ENCODE data around the gene LYSMD1.

The LYSMD1 gene

DNA sequence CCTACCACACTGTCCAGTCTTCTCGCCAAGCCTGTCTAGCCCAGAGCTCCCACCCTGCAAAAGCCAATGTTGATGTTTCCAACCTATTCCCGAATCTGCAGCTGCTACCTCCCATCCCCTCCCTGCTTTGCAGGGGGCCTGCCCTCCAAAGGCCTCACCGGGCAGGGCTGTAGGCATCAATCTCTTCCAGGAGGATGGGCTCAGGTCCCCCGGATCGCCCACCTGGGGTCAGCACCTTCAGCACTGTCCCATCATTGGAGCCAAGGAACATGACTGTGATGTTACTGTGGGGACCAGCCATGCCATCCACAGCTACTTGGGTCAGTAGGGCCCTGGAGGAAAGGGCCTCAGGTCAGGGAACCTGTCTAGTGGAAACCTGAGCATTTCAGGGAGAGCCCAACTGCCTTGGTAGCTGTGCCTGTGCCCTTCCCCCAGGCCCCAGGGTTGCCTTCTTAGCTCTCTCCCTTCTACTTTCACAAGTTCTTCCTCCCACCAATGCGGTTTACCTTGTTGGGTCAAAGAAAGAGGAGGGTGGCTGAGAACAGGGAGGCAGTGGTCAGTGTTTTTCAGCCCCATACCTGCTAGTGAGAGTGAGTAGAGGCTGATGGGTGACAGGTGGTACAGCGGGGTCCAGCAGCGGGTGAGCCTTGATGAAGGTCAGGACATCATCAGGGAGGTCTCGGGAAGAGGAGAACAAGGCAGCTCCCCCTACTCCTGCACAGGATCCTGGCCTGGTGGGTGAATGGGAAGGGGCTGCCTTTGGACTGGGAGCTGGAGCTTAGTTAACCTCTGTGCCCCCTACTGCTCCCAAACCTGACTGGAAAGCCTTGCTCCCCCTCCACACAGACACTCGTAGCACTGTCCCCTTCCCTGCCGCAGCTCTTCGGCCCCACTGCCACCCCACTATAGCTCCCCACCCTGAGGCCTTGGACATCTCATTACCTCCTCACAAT, 30.0 kb downstream of the LYSMD1 start:
- TF ChIP-seq, protein P1, sequence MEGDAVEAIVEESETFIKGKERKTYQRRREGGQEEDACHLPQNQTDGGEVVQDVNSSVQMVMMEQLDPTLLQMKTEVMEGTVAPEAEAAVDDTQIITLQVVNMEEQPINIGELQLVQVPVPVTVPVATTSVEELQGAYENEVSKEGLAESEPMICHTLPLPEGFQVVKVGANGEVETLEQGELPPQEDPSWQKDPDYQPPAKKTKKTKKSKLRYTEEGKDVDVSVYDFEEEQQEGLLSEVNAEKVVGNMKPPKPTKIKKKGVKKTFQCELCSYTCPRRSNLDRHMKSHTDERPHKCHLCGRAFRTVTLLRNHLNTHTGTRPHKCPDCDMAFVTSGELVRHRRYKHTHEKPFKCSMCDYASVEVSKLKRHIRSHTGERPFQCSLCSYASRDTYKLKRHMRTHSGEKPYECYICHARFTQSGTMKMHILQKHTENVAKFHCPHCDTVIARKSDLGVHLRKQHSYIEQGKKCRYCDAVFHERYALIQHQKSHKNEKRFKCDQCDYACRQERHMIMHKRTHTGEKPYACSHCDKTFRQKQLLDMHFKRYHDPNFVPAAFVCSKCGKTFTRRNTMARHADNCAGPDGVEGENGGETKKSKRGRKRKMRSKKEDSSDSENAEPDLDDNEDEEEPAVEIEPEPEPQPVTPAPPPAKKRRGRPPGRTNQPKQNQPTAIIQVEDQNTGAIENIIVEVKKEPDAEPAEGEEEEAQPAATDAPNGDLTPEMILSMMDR (IDR thresholded peaks at IDR 0.05; ENCODE audit: low read depth, low read length): no peak
- H3K4me3 ChIP-seq (ENCODE audit: low read depth, low read length): no peak overlapping the region
- DNase-seq: no peak
- no peaks in the 10 kb centered on the region for H3K9me3 ChIP-seq
- no peaks in the 10 kb centered on the region for H3K36me3 ChIP-seq
- H3K27me3 ChIP-seq: no peaks in the 10 kb centered on the region
- no peaks in the 10 kb centered on the region for H3K4me1 ChIP-seq

DNA sequence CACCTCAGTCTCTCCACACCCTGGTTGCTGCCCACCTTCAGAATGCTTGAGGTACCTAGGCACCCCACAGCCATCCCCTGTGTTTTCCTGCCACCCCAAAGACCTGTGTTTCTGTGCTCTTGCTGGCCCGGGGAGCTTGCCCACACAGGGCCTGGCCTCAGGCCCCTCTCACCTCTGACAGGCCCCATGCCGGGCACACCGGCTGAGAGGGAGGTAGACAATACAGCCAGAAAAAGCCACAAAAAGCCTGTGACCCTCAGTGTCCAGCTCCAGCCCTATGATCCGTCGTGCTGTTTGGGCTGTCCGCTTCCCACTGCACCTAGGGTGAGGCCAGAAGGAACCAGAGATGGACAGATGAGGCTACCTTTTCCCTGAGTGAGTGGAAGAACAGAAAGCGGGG, 30.7 kb downstream of the LYSMD1 start:
- no peaks in the 10 kb centered on the region for H3K36me3 ChIP-seq
- no peak overlapping the region for H3K4me3 ChIP-seq (ENCODE audit: low read depth, low read length)
- no peak for DNase-seq
- TF ChIP-seq, protein P1 (IDR thresholded peaks at IDR 0.05; ENCODE audit: low read depth, low read length): no peak
- no peaks in the 10 kb centered on the region for H3K9me3 ChIP-seq
- H3K4me1 ChIP-seq: no peaks in the 10 kb centered on the region
- H3K27me3 ChIP-seq: no peaks in the 10 kb centered on the region

DNA sequence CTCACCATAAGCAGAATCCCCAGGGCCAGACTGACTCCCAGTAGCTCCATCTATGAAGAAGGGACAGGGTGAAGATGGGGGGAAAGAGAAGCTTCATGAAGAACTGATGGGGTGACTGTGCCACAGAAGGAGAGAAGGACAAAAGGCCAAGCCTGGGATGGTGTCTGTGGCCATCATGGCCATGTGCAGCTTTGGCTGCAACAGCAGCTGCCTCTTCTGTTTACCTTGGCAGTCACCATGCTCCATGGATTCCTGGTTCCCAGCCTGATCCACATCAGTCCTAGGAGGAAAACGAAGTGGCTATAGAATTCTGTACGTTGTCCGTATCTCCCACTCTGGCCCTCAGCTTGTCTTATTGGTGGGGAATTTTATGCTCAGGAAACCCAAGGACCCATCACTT, 31.3 kb downstream of the LYSMD1 start:
- no peaks in the 10 kb centered on the region for H3K4me1 ChIP-seq
- TF ChIP-seq, protein P1 (IDR thresholded peaks at IDR 0.05; ENCODE audit: low read depth, low read length): no peak
- no peaks in the 10 kb centered on the region for H3K36me3 ChIP-seq
- no peaks in the 10 kb centered on the region for H3K27me3 ChIP-seq
- no peak for DNase-seq
- H3K4me3 ChIP-seq (ENCODE audit: low read depth, low read length): no peak overlapping the region
- no peaks in the 10 kb centered on the region for H3K9me3 ChIP-seq

DNA sequence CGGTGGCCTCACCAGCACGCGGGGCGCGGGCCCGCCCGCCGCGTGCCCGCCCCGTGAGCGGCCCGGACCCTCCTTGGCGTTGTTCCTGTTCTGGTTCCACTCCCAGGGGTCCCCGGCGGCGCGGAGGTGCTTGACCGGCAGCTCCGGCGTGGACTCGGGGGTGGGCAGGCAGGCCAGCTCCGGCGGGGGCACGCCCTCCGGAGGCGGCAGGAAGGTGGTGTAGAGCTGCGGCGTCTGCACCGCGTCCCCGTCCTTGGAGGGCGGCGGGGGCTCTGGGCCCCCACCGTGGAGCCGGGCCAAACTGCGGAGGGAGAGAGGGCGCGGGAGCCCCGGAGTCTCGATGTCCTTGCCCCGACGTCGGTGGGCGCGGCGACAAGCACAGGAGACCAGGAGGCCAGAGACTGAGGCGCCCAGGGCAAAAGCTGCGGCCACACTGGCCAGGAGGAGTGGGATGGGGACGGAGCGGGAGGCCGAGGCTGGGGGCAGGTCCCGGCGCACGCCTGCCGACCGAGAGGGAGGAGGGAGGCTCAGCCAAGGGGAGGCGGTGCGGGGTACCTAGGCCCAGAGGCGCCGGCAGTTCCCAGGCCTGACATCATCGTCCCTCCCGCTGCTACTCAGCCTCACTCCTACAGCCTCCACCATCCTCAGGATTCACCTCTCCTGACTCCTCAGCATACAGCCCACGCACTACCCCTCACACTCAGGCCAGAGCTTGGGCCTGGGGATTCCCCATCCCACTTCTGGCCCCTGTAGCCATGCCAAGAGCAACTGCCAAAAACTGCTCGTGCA, 32.5 kb downstream of the LYSMD1 start:
- TF ChIP-seq, protein P1 (IDR thresholded peaks at IDR 0.05; ENCODE audit: low read depth, low read length): no peak
- Histone ChIP-seq H3K36me3 (no peaks in the 10 kb centered on the region), H3K9me3 (no peaks in the 10 kb centered on the region), H3K4me3 (ENCODE audit: low read depth, low read length) (no peak overlapping the region), H3K4me1 (no peaks in the 10 kb centered on the region), H3K27me3 (no peaks in the 10 kb centered on the region)
- no peak for DNase-seq

DNA sequence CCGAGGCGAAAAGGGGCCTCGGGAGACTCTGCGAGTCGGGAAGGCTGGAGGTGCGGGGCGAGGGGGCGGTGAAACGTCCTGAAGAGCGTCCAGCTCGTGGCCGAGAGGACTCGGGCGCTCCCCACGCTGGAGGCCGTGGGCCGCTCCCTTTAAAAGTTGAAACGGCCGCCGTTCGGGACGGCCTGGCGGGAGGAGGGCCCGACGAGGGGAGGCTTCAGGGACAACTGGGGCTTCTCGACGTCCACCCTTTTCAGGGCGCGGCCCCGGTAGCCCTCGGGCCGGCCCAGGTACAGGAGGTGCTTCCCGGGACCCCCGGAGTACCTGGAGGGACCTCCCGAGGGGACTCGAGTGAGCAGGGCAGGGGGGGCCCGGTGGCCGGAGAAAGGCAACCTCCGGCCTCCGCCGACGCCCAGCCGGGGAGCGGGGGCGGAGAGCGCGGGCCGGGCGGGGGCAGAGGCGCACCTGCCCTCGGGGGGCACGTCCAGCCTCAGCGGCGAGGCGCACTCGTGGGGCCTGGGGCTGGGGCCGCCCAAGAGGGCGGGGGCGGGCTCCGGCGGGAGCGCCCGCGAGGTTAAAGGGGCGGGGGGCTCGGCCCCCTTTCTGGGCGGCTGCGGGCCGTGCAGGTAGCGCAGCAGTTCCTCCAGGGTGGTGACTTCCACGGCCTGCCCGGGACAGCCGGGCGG, 33.2 kb downstream of the LYSMD1 start:
- TF ChIP-seq, protein P1 (IDR thresholded peaks at IDR 0.05; ENCODE audit: low read depth, low read length): no peak
- no peak for DNase-seq
- Histone ChIP-seq H3K4me3 (ENCODE audit: low read depth, low read length) (no peak overlapping the region), H3K27me3 (no peaks in the 10 kb centered on the region), H3K4me1 (no peaks in the 10 kb centered on the region), H3K36me3 (no peaks in the 10 kb centered on the region), H3K9me3 (no peaks in the 10 kb centered on the region)

Data from BE2C (cell line).